Bronchial epithelial cell (primary cell): ENCODE measurements around the gene SHMT1. TPM values are rescaled to one million over a fixed set of nuclear protein-coding genes. Genes with fewer than 3 reads are reported as not detected.

Source experiments
- DNase-seq: peaks from one replicate; pipeline ENCODE4 v3.0.0-alpha.2; 2010; ENCODE audit warnings: low read depth
- FAIRE-seq: peaks from 2 replicates; lab custom pipeline; 2011; peaks lifted over from hg19 to GRCh38; lab: Jason Lieb, UNC
- H3K27me3 ChIP-seq: 2 replicates; pipeline ENCODE4 v1.5.1; 2011; ENCODE audit warnings: low read length; ENCODE audit not compliant: control insufficient read depth, insufficient read depth
- H3K36me3 ChIP-seq: 2 replicates; pipeline ENCODE4 v1.5.1; 2011; ENCODE audit warnings: low read length; ENCODE audit not compliant: control insufficient read depth, insufficient read depth
- H3K4me3 ChIP-seq: 2 replicates; pipeline ENCODE4 v1.5.1; 2011; ENCODE audit warnings: mild to moderate bottlenecking, low read depth, low read length, control low read depth
- CTCF ChIP-seq: IDR thresholded peaks from 2 replicates; pipeline ENCODE4 v1.5.1; 2011; ENCODE audit warnings: mild to moderate bottlenecking, moderate library complexity, low read length, control low read depth, inconsistent platforms; ENCODE audit not compliant: insufficient read depth, severe bottlenecking
- total RNA-seq: library from RNA; depleted of rRNA; stranded (reverse); fragments of >200 nt; gene quantifications from 2 replicates; pipeline ENCODE4 v1.2.1, GENCODE V29; 2014

The SHMT1 gene
- total RNA-seq, 1 donor from 2014 or later: 15.3 TPM

- H3K27me3 ChIP-seq: no peaks in the 10 kb centered on the region
- H3K36me3 ChIP-seq: peaks cover 25% of the 10 kb centered on the region
- H3K4me3 ChIP-seq: no peak overlapping the region
- peak; percentile 13 for TF ChIP-seq CTCF
- DNase-seq: peak; percentile 31
- FAIRE-seq: no peak
Observed at GRCh38 chr17:18323007-18323406, 40.3 kb downstream of the SHMT1 start.

GRCh38 chr17:18322522-18322921 lies 40.8 kb downstream of the SHMT1 start:
- TF ChIP-seq CTCF: no peak
- FAIRE-seq (no peak), DNase-seq (no peak)
- H3K4me3 ChIP-seq: no peak overlapping the region
- no peaks in the 10 kb centered on the region for H3K27me3 ChIP-seq
- H3K36me3 ChIP-seq: peaks cover 28% of the 10 kb centered on the region

- Histone ChIP-seq H3K36me3 (peaks cover 30% of the 10 kb centered on the region), H3K4me3 (no peak overlapping the region), H3K27me3 (no peaks in the 10 kb centered on the region)
- peak; percentile 36 for TF ChIP-seq CTCF
- DNase-seq (peak; percentile 23), FAIRE-seq (no peak)
Observed at GRCh38 chr17:18321309-18321708, 42.0 kb downstream of the SHMT1 start.

- TF ChIP-seq CTCF: no peak
- peaks cover 30% of the 10 kb centered on the region for H3K36me3 ChIP-seq
- FAIRE-seq (no peak), DNase-seq (no peak)
- H3K4me3 ChIP-seq: no peak overlapping the region
- no peaks in the 10 kb centered on the region for H3K27me3 ChIP-seq
Observed at GRCh38 chr17:18320301-18320700, 43.0 kb downstream of the SHMT1 start.

- H3K4me3 ChIP-seq: no peak overlapping the region
- TF ChIP-seq CTCF: peak; percentile 64
- FAIRE-seq (peak; percentile 7), DNase-seq (peak; percentile 46)
- H3K27me3 ChIP-seq: no peaks in the 10 kb centered on the region
- peaks cover 24% of the 10 kb centered on the region for H3K36me3 ChIP-seq
Observed at GRCh38 chr17:18319604-18320256, 43.6 kb downstream of the SHMT1 start.
